Esophagus squamous epithelium (tissue), 4 donors: ENCODE results near the gene E2F7.

ENCODE experiments used
- POLR2A ChIP-seq, 4 donors: fragments of 450-650 bp; IDR thresholded peaks; one replicate each; pipeline ENCODE4 v1.6.1; 2017; ENCODE audit warnings: antibody characterized with exemption in 4 of 4, mild to moderate bottlenecking in 4 of 4, moderate library complexity in 3 of 4
- TF ChIP-seq, protein P1 (sequence below), 6 experiments: fragments of 450-650 bp in 4 of 6; fragments of 200-600 bp in 2 of 6; sonication (generic) in 2 of 6; IDR thresholded peaks; one replicate each; pipeline ENCODE4 v1.5.1; 2016 to 2019; ENCODE audit warnings: antibody characterized with exemption in 6 of 6, mild to moderate bottlenecking in 4 of 6, moderate library complexity in 4 of 6

DNA sequence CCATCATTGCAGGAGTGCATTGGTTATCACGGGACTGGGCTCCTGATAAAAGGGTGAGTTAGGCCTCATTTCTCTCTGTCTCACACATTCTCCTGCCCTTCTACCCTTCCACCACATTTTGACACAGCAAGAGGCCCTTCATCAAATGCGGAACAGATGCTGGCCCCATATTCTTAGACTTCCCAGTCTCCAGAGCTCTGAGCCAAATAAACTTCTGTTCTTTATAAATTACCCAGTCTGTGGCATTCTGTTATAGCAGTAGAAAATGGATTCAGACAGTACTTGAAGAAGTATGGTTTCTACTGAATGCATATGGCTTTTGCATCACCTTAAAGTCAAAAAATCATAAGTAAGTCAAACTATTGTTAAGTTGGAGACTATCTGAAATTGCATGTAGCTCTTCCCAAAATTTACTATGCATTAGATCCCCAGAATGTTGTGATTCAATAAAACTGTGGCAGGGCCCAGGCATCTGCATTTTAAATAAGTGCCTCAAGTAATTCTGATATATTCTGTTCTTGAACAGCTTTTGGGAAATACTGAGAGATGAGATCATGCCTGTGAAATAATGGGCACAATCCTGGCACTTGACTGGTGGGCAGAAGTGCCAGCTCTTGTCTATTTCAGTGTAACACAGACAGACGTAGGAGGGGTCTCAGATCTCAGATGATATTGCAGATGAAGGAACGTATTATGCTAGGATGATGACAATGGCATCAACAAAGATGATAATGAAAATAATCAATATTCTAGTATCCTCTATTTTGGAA lies 68.2 kb downstream of the E2F7 start:
- TF ChIP-seq, protein P1, sequence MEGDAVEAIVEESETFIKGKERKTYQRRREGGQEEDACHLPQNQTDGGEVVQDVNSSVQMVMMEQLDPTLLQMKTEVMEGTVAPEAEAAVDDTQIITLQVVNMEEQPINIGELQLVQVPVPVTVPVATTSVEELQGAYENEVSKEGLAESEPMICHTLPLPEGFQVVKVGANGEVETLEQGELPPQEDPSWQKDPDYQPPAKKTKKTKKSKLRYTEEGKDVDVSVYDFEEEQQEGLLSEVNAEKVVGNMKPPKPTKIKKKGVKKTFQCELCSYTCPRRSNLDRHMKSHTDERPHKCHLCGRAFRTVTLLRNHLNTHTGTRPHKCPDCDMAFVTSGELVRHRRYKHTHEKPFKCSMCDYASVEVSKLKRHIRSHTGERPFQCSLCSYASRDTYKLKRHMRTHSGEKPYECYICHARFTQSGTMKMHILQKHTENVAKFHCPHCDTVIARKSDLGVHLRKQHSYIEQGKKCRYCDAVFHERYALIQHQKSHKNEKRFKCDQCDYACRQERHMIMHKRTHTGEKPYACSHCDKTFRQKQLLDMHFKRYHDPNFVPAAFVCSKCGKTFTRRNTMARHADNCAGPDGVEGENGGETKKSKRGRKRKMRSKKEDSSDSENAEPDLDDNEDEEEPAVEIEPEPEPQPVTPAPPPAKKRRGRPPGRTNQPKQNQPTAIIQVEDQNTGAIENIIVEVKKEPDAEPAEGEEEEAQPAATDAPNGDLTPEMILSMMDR (IDR thresholded peaks at IDR 0.05) = no peak
- no peak for TF ChIP-seq POLR2A (IDR thresholded peaks at IDR 0.05)
